CD8-positive, alpha-beta memory T cell (primary cell): ENCODE data around the gene SMIM20. TPM values are rescaled to one million over a fixed set of nuclear protein-coding genes. Genes with fewer than 3 reads are reported as not detected.

ENCODE experiments used
- CTCF ChIA-PET: fragments of 350-600 bp; sonication (Branson Sonifier 250); formaldehyde crosslinking; loops from one replicate; lab custom pipeline; 2021; ENCODE audit warnings: antibody characterized with exemption; lab: Charles Lee
- POLR2A ChIA-PET: fragments of 350-600 bp; sonication (Branson Sonifier 250); formaldehyde crosslinking; loops from one replicate; lab custom pipeline; 2021; ENCODE audit warnings: antibody characterized with exemption; lab: Charles Lee
- DNase-seq, 5 donors: peaks; one replicate each; pipeline versions ENCODE4 v3.0.0 to v3.0.0-alpha.2; 2020 to 2022; ENCODE audit warnings: mixed read lengths in 1 of 5
- H3K27ac ChIP-seq: one replicate; pipeline ENCODE4 v1.7.0; 2013; ENCODE audit warnings: low read depth, mild to moderate bottlenecking, low read length, moderate library complexity
- H3K27me3 ChIP-seq: 2 replicates; pipeline ENCODE4 v1.7.0; 2013; ENCODE audit warnings: low read length, mild to moderate bottlenecking; ENCODE audit not compliant: insufficient read depth, poor library complexity, severe bottlenecking
- H3K36me3 ChIP-seq: 2 replicates; pipeline ENCODE4 v1.7.0; 2013; ENCODE audit warnings: mild to moderate bottlenecking, low read length, moderate library complexity; ENCODE audit not compliant: insufficient read depth
- H3K4me1 ChIP-seq: 2 replicates; pipeline ENCODE4 v1.7.0; 2013; ENCODE audit warnings: mild to moderate bottlenecking, low read length, moderate library complexity; ENCODE audit not compliant: insufficient read depth
- H3K4me3 ChIP-seq: 2 replicates; pipeline ENCODE4 v1.7.0; 2013; ENCODE audit warnings: mild to moderate bottlenecking, low read length
- H3K9me3 ChIP-seq: 2 replicates; pipeline ENCODE4 v1.7.0; 2013; ENCODE audit warnings: mild to moderate bottlenecking, low read length
- H3K27ac Mint-ChIP-seq, 8 donors: one replicate each; pipeline ENCODE4 v1.8.0; 2020 to 2021; ENCODE audit warnings: mixed read lengths in 8 of 8, mild to moderate bottlenecking in 6 of 8, inconsistent platforms in 3 of 8, moderate library complexity in 3 of 8
- H3K27me3 Mint-ChIP-seq, 2 donors: one replicate each; pipeline ENCODE4 v1.8.0; 2020 to 2021; ENCODE audit warnings: mixed read lengths in 2 of 2, mild to moderate bottlenecking in 1 of 2, moderate library complexity in 1 of 2
- H3K36me3 Mint-ChIP-seq, 3 donors: one replicate each; pipeline ENCODE4 v1.8.0; 2020 to 2021; ENCODE audit warnings: mixed read lengths in 3 of 3, inconsistent platforms in 1 of 3, mild to moderate bottlenecking in 1 of 3
- H3K4me1 Mint-ChIP-seq, 3 donors: one replicate each; pipeline ENCODE4 v1.8.0; 2020 to 2021; ENCODE audit warnings: mixed read lengths in 3 of 3, inconsistent platforms in 1 of 3, mild to moderate bottlenecking in 1 of 3
- H3K4me3 Mint-ChIP-seq, 7 donors: one replicate each; pipeline ENCODE4 v1.8.0; 2020 to 2021; ENCODE audit warnings: mixed read lengths in 7 of 7, mild to moderate bottlenecking in 6 of 7, moderate library complexity in 4 of 7, inconsistent platforms in 2 of 7
- H3K9me3 Mint-ChIP-seq, 5 donors: one replicate each; pipeline ENCODE4 v1.8.0; 2020 to 2022; ENCODE audit warnings: mixed read lengths in 5 of 5, mild to moderate bottlenecking in 3 of 5, moderate library complexity in 2 of 5, inconsistent platforms in 1 of 5
- polyA plus RNA-seq: library from polyadenylated mRNA; unstranded; fragments of 300-500 nt; fragmentation: Illumina TruSeq; gene quantifications from one replicate; pipeline ENCODE4 v1.2.3, GENCODE V29; 2021
- total RNA-seq, 2 experiments: library from RNA; stranded (reverse); gene quantifications; one replicate each; pipeline ENCODE4 v1.2.3, GENCODE V29; 2021

Gene SMIM20
- total and polyA plus RNA-seq, 3 experiments from 2014 or later: 25.1 to 47.3 (median 28.5) TPM

- ChIA-PET CTCF (interaction anchor here (1.2 to 3.4 kb wide), 3 partner anchors 51 to 58 kb away, joined by 3 to 11 read pairs (median 6); no protein-coding TSS in a partner anchor), POLR2A (interaction anchor here (0.5 to 2.3 kb wide), 11 partner anchors 10 to 949 kb away, joined by 3 to 22 read pairs (median 4); partner anchors contain the start of gene STIM2)
- Mint-ChIP-seq H3K36me3 (peaks cover 0 to 11% (median 7%) of the 10 kb centered on the region in 3 donors), H3K27me3 (no peaks in the 10 kb centered on the region), H3K27ac (peak overlapping the region; percentile 70 to 99 (median 96)), H3K4me3 (peak overlapping the region; percentile 93 to 99 (median 97)), H3K9me3 (no peaks in the 10 kb centered on the region), H3K4me1 (peaks cover 18 to 30% (median 21%) of the 10 kb centered on the region in 3 donors)
- Histone ChIP-seq H3K4me3 (peak overlapping the region; percentile 84), H3K9me3 (no peaks in the 10 kb centered on the region), H3K36me3 (no peaks in the 10 kb centered on the region), H3K27ac (peak overlapping the region; percentile 92), H3K27me3 (no peaks in the 10 kb centered on the region), H3K4me1 (peaks cover 19% of the 10 kb centered on the region)
- DNase-seq: peak in 4 of 5 donors; percentile 3 to 61 (median 34)
Observed at GRCh38 chr4:25913056-25913850, 767 bp upstream of the SMIM20 start.

GRCh38 chr4:25914670-25915352, 791 bp downstream of the SMIM20 start:
- Mint-ChIP-seq H3K4me1 (peaks cover 18 to 30% (median 24%) of the 10 kb centered on the region in 3 donors), H3K4me3 (peak overlapping the region; percentile 93 to 99 (median 97)), H3K9me3 (no peaks in the 10 kb centered on the region), H3K27ac (peak overlapping the region; percentile 93 to 99 (median 97)), H3K27me3 (no peaks in the 10 kb centered on the region), H3K36me3 (peaks cover 0 to 12% (median 0%) of the 10 kb centered on the region in 3 donors)
- Histone ChIP-seq H3K27ac (peak overlapping the region; percentile 92), H3K27me3 (no peaks in the 10 kb centered on the region), H3K4me3 (peak overlapping the region; percentile 84), H3K36me3 (no peaks in the 10 kb centered on the region), H3K4me1 (peaks cover 19% of the 10 kb centered on the region), H3K9me3 (no peaks in the 10 kb centered on the region)
- ChIA-PET CTCF (interaction anchor here (1.2 to 3.4 kb wide), 2 partner anchors 55 to 60 kb away, joined by 6 to 11 read pairs; no protein-coding TSS in a partner anchor), POLR2A (interaction anchor here (1.4 to 2.3 kb wide), 3 partner anchors 53 to 669 kb away, joined by 4 to 22 read pairs (median 10); partner anchors contain the start of gene TBC1D19)
- DNase-seq: no peak

- Mint-ChIP-seq H3K9me3 (no peaks in the 10 kb centered on the region), H3K27ac (peak overlapping the region in 6 of 8 donors; percentile 12 to 96 (median 58))
Observed at GRCh38 chr4:25915353-25915705, 1.3 kb downstream of the SMIM20 start.

GRCh38 chr4:25916870-25917269, 2.9 kb downstream of the SMIM20 start:
- Histone ChIP-seq H3K27me3 (no peaks in the 10 kb centered on the region), H3K9me3 (no peaks in the 10 kb centered on the region), H3K27ac (no peak overlapping the region), H3K4me3 (no peak overlapping the region), H3K4me1 (peaks cover 19% of the 10 kb centered on the region), H3K36me3 (no peaks in the 10 kb centered on the region)
- peaks cover 18 to 32% (median 30%) of the 10 kb centered on the region in 3 donors for H3K4me1 Mint-ChIP-seq
- CTCF ChIA-PET: no interaction called here
- H3K9me3 Mint-ChIP-seq: no peaks in the 10 kb centered on the region
- H3K4me3 Mint-ChIP-seq: peak overlapping the region in 2 of 7 donors; percentile 57 to 84
- DNase-seq: no peak
- peak overlapping the region in 1 of 8 donors; percentile 63 for H3K27ac Mint-ChIP-seq
- POLR2A ChIA-PET: no interaction called here
- peaks cover 0 to 18% (median 7%) of the 10 kb centered on the region in 3 donors for H3K36me3 Mint-ChIP-seq
- H3K27me3 Mint-ChIP-seq: no peaks in the 10 kb centered on the region

More at GRCh38 chr4:25915353-25915705, 1.3 kb downstream of the SMIM20 start:
- no peak for DNase-seq
- H3K4me1 Mint-ChIP-seq: peaks cover 18 to 30% (median 24%) of the 10 kb centered on the region in 3 donors
- Histone ChIP-seq H3K9me3 (no peaks in the 10 kb centered on the region), H3K27ac (peak overlapping the region; percentile 92), H3K4me1 (peaks cover 19% of the 10 kb centered on the region), H3K27me3 (no peaks in the 10 kb centered on the region), H3K36me3 (no peaks in the 10 kb centered on the region), H3K4me3 (peak overlapping the region; percentile 84)
- ChIA-PET CTCF (interaction anchor here (3.4 kb wide), 1 partner anchor 61 kb away, joined by 11 read pairs; no protein-coding TSS in a partner anchor), POLR2A (no interaction called here)
- H3K4me3 Mint-ChIP-seq: peak overlapping the region in 6 of 7 donors; percentile 79 to 98 (median 94)
- H3K36me3 Mint-ChIP-seq: peaks cover 0 to 12% (median 0%) of the 10 kb centered on the region in 3 donors
- no peaks in the 10 kb centered on the region for H3K27me3 Mint-ChIP-seq

- no peaks in the 10 kb centered on the region for H3K9me3 Mint-ChIP-seq
- H3K36me3 Mint-ChIP-seq: peaks cover 0 to 14% (median 7%) of the 10 kb centered on the region in 3 donors
- Histone ChIP-seq H3K4me3 (no peak overlapping the region), H3K27ac (no peak overlapping the region), H3K36me3 (no peaks in the 10 kb centered on the region), H3K4me1 (peaks cover 8% of the 10 kb centered on the region), H3K9me3 (no peaks in the 10 kb centered on the region), H3K27me3 (no peaks in the 10 kb centered on the region)
- H3K4me1 Mint-ChIP-seq: peaks cover 7 to 19% (median 11%) of the 10 kb centered on the region in 3 donors
- H3K27me3 Mint-ChIP-seq: peaks cover 0 to 1% of the 10 kb centered on the region in 2 donors
- CTCF ChIA-PET: interaction anchor here (1.3 kb wide), 1 partner anchor 29 kb away, joined by 3 read pairs; no protein-coding TSS in a partner anchor
- POLR2A ChIA-PET: no interaction called here
- H3K4me3 Mint-ChIP-seq: no peak overlapping the region
- no peak overlapping the region for H3K27ac Mint-ChIP-seq
- no peak for DNase-seq
Observed at GRCh38 chr4:25919676-25920075, 5.7 kb downstream of the SMIM20 start.

GRCh38 chr4:25921922-25922321, 7.9 kb downstream of the SMIM20 start:
- Mint-ChIP-seq H3K9me3 (no peaks in the 10 kb centered on the region), H3K27me3 (peaks cover 0 to 1% of the 10 kb centered on the region in 2 donors), H3K27ac (no peak overlapping the region), H3K4me3 (no peak overlapping the region), H3K36me3 (peaks cover 0 to 14% (median 7%) of the 10 kb centered on the region in 3 donors), H3K4me1 (peaks cover 8 to 19% (median 8%) of the 10 kb centered on the region in 3 donors)
- Histone ChIP-seq H3K27me3 (no peaks in the 10 kb centered on the region), H3K27ac (no peak overlapping the region), H3K4me3 (no peak overlapping the region), H3K9me3 (no peaks in the 10 kb centered on the region), H3K4me1 (no peaks in the 10 kb centered on the region), H3K36me3 (no peaks in the 10 kb centered on the region)
- POLR2A ChIA-PET: no interaction called here
- no peak for DNase-seq
- CTCF ChIA-PET: interaction anchor here (1.1 kb wide), 1 partner anchor 10 kb away, joined by 3 read pairs; no protein-coding TSS in a partner anchor

GRCh38 chr4:25922812-25923369, 8.9 kb downstream of the SMIM20 start:
- Mint-ChIP-seq H3K9me3 (no peaks in the 10 kb centered on the region), H3K4me1 (peaks cover 8 to 19% (median 8%) of the 10 kb centered on the region in 3 donors), H3K36me3 (peaks cover 0 to 15% (median 7%) of the 10 kb centered on the region in 3 donors), H3K27ac (peak overlapping the region in 2 of 8 donors; percentile 17 to 89), H3K4me3 (no peak overlapping the region), H3K27me3 (peaks cover 0 to 1% of the 10 kb centered on the region in 2 donors)
- ChIA-PET CTCF (no interaction called here), POLR2A (interaction anchor here (0.6 kb wide), 1 partner anchor 9 kb away, joined by 3 read pairs; the partner anchor contains the start of gene SMIM20)
- H3K9me3 ChIP-seq: no peaks in the 10 kb centered on the region
- H3K4me3 ChIP-seq: no peak overlapping the region
- DNase-seq: no peak
- H3K27ac ChIP-seq: no peak overlapping the region
- no peaks in the 10 kb centered on the region for H3K27me3 ChIP-seq
- no peaks in the 10 kb centered on the region for H3K4me1 ChIP-seq
- H3K36me3 ChIP-seq: no peaks in the 10 kb centered on the region
